ENCODE data around the gene KRT82.
"Not testable (repeated sequence)": the region's sequence is repeated elsewhere in the genome, so short reads cannot be mapped to it uniquely, and the experiment has no call there.

The KRT82 gene

DNA sequence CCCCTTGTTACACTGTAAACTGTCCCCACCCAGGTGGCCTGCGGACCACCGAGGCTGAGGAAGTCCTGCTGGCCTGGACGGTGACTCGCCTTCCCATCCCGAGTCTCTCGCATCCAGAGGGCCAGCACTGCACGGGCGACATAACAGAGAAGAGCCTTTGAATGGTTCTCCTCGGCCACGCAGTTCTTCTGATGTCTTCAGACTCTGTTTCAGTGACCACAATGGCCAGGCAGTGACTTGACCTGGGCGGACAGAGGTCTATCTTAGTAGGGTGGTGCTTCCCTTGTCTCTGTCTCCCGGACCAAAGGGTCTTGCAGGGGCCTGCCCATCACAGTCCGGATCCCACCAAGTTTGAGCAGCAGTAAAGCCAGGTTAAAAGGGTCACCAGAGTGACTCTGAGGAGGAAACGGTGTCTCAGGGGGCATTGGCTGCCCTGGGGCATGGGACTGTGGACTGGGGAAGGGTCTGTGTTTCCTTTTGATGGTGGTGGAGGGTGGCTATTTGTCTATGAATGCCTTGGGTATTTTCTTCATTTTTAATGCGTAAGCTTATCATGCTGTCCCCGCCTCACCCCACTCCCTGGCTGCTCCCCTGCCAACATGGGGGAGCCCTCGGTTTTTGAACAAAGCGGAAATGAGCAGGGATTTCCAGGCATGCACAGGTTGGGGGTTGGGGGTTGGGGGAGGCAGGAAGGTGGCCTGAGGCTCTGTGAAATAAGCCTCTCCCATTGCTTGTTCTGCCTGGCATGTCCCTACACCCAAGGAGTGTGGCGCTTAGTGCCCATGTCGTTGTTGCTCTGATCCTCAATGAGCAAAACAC lies 49.2 kb downstream of the KRT82 start:
- DNase-seq: no peak

DNA sequence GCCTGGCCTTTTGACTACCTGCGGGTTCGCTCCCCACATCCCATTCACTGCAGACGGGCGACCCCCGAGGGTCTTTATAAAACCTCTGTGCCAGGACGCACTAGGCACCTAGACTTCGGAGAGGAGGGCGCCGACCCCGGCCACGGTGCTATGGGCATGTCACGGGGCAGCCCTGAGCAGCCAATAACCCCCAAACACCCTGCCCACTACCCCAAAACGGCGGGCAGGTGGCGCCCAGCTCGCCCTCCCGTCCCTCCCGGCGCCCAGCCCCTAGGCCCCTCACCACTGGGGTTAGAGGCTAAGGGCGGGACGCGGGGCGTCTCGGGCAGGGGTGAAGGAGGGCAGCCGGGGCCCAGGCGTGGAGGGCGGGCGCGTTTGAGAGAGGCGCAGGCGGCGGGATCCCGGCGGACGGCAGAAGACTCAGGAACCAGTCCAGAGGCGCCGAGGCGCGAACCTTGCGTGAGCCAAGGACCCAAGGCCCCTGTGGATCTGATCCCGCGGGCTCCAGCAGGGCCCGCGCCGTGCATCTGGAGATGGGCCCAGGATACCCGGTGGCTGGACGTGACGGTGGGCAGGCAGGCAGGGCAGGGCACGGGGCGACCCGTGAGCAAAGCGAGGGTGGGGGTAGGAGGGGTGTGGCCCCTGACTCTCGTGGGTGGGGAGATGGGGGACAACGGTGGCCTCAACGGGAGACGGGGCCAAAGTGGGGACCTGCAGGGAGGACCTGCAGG lies 49.9 kb downstream of the KRT82 start:
- no peak for DNase-seq

DNA sequence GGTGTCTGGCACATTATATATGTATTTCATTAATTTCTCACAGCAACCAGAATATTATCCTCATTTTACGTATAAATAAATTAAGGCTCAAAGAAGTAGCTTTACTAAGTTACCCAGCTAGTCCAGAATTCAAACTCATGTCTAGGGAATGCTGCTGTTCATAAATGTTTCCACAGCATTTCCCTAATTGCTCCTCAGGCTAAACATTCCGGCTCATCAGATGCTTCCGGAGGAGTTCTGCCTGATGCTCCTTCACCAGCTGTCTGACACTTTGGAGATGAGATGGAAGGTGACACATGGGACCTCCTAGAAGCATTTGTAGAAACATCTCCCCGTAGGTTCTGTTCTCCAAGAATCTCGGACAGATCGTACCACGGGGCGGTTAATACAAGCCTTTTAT lies 51.0 kb downstream of the KRT82 start:
- DNase-seq: no peak

- DNase-seq: no peak
Measured at GRCh38 chr12:52354200-52354599, 51.9 kb downstream of the KRT82 start.

GRCh38 chr12:52353766-52354165 lies 52.4 kb downstream of the KRT82 start:
- no peak for DNase-seq

GRCh38 chr12:52352951-52353350 lies 53.2 kb downstream of the KRT82 start:
- DNase-seq: no peak

GRCh38 chr12:52351196-52352059 lies 54.7 kb downstream of the KRT82 start:
- DNase-seq: peak; percentile 63

DNA sequence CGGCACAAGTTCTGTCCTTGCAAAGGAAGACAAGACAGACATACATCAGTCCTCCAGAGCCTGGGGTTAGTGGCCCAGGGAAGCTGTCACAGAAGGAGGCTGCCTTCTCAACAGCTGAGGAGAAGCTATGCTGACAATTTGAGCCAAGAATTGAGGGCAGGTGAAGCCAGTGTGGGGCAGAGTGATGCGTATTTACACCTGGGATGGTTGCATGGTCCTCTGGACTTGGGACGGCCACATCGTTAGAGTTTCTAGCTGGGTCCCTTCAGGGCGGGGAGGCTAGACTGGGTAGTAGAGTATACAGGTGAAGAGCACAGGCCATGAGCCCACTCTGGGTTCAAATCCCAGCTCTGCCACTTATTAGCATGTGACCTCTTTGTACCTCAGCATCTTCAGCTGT lies 55.3 kb downstream of the KRT82 start:
- no peak for DNase-seq

- no peak for DNase-seq
Measured at GRCh38 chr12:52350021-52350620, 56.0 kb downstream of the KRT82 start.

DNA sequence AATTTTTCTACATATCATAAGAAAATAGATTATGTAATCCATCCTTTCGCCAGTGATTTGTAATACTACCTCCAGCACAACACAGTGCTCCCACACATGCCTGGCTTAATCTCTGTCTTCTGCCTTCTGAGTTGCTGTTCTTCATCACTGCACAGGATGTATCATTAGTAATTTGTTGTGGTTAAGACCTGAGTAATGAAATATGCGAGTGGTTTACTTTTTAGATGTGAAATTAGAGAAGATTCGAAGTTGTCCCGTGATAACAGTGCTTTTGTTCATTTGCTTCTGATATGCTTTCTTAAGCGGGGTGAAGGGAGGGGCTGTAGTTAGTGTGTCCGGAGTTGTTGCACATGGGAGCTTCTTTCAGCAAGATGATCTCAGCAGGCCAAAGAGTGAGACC lies 56.9 kb downstream of the KRT82 start:
- no peak for DNase-seq

DNA sequence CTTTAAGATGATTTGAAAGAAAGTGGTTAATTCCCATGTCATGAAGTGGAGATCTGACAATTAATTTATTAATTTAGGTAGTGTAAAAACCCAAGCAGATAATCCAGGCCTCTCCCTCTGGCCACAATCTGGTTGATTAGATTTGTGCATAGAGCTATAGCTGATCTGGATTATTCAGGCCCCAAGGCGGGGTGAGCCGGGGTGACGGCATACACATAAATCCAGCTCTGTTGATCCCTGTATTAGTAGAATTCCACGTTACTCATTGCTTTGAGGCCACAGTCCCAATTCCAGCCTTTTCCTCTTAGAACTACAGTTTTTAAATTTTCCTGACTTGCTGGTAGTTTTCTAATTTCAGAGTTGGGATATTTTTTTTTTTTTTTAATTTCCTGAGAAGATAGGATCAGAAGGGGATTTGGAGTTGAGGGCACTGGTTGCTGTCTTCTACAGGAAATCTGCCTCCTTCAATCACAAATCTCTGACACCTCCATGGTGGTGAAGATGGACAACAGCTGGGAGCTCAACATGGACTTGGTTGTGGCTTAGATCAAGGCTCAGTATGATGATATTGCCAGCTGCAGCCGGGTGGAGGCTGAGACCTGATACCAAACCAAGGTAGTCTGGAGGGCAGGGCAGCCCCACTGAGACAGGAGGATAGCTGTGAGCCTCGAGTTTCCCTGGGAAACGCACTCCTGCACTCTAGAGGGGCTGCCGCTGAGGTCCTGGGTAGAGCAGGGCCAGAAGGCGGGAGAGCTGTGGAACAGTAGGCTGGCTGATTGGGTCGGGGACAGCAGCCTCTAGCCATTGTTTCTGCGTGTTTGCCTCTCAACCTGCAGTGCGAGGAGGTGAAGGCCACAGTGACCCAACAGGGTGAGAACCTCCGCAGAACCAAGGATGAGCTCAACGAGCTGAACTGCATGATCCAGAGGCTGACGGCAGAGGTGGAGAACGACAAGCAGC lies 58.3 kb downstream of the KRT82 start:
- no peak for DNase-seq

GRCh38 chr12:52347016-52347415 lies 59.1 kb downstream of the KRT82 start:
- DNase-seq: no peak

GRCh38 chr12:52346593-52346992 lies 59.5 kb downstream of the KRT82 start:
- no peak for DNase-seq

GRCh38 chr12:52345041-52345440 lies 61.1 kb downstream of the KRT82 start:
- DNase-seq: not testable (repeated sequence)

- no peak for DNase-seq
Measured at GRCh38 chr12:52344111-52344510, 62.0 kb downstream of the KRT82 start.
